Measurements from ENCODE around the gene WFDC1.

The WFDC1 gene

DNA sequence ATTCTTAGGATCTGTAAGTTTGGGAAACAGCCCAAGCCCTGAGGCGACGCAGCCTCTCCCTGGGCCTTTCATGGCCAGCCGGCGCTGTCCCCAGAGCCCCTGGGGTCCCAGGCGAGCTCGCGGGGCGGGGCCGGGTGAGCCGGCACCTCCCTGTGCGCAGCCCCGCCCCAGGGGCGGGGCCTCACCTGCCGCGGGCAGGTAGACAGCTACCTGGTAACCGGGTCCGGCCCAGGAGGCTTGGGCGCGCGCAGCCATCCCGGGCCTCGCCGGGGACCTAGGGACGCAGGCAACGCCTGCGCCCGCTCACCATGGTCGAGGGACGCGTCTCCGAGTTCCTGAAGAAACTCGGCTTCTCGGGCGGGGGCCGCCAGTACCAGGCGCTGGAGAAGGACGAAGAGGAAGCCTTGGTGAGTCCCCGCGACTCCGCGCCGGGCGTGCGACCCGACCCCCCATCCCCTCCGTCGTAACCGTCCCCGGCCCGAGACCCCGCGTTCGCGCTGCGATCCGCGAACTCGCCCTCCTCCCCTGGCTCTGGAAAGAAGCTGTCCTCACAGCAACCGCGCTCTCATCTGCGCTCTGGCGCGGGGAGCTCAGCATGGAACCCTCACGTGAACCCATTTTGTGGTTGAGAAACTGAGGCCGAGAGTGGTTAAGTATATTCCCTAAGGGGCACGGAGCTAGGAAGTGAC lies 73.8 kb downstream of the WFDC1 start, which contains the start of gene ATP2C2:
ATP2C2 (plus strand) TSS at position 231 of the 689 bp plus-strand sequence; CDS start at position 309, 78 bp downstream.
- DNase-seq (ENCODE audit: insufficient read length, low spot score) (no peak), FAIRE-seq (no peak)
- TF ChIP-seq, protein P1, sequence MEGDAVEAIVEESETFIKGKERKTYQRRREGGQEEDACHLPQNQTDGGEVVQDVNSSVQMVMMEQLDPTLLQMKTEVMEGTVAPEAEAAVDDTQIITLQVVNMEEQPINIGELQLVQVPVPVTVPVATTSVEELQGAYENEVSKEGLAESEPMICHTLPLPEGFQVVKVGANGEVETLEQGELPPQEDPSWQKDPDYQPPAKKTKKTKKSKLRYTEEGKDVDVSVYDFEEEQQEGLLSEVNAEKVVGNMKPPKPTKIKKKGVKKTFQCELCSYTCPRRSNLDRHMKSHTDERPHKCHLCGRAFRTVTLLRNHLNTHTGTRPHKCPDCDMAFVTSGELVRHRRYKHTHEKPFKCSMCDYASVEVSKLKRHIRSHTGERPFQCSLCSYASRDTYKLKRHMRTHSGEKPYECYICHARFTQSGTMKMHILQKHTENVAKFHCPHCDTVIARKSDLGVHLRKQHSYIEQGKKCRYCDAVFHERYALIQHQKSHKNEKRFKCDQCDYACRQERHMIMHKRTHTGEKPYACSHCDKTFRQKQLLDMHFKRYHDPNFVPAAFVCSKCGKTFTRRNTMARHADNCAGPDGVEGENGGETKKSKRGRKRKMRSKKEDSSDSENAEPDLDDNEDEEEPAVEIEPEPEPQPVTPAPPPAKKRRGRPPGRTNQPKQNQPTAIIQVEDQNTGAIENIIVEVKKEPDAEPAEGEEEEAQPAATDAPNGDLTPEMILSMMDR (IDR thresholded peaks at IDR 0.05; ENCODE audit: insufficient read depth, missing control alignments), result no peak

DNA sequence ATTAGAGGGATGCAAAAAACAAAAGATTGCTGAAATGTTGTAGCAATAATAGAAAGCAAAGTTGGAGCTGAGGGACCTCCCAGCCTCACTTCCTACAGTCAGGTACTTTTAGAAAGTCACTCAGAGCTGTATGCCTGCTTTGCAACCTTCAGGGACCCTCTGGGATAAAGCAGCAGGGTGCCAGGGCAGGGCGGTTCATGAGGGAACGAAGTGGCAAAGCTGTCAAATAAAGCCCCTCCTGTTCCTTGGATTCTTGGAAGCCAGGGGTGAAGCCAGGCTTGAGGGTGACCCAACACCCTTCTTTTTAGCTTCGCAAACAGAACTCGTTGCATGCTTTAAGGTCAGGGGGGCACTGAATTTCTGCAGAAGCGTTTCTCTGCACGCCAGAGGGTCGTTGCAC lies 74.4 kb downstream of the WFDC1 start:
- FAIRE-seq (no peak), DNase-seq (ENCODE audit: insufficient read length, low spot score) (no peak)
- TF ChIP-seq, protein P1 (IDR thresholded peaks at IDR 0.05; ENCODE audit: insufficient read depth, missing control alignments), result no peak

DNA sequence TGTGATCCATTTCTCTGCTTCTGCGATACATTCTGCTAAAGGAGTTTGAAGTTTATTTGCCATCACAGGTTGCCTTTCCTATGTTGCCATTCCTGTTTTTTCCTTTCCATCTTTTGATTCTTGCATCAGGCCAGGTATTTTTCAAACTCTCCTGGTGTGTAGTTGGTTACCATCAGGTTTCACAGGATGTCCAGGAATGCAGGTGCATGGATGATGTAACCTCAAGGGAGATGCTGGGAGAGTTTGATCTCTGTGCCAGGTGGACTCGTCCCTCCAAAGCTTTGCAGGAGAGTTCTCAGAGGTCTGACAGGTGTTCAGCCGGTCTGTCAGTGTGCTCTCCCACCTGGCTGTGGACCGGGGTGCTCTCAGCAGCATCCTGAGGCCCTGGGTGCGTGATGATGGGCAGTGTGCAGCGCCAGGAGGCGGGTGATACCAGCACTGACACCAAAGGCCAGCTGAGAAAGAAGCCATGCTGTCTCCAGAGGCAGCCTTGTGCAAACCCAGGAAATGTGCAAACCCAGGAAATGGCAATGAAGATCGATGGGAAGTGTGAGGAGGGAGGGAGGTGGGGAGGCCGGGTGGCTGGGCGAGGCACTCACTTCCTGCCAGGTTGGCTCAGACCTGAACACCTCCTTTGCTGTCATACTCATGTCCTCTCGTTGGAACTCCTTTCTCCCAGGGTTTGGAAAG lies 75.4 kb downstream of the WFDC1 start:
- no peak for FAIRE-seq
- TF ChIP-seq, protein P1 (IDR thresholded peaks at IDR 0.05; ENCODE audit: insufficient read depth, missing control alignments), result no peak
- no peak for DNase-seq (ENCODE audit: insufficient read length, low spot score)

DNA sequence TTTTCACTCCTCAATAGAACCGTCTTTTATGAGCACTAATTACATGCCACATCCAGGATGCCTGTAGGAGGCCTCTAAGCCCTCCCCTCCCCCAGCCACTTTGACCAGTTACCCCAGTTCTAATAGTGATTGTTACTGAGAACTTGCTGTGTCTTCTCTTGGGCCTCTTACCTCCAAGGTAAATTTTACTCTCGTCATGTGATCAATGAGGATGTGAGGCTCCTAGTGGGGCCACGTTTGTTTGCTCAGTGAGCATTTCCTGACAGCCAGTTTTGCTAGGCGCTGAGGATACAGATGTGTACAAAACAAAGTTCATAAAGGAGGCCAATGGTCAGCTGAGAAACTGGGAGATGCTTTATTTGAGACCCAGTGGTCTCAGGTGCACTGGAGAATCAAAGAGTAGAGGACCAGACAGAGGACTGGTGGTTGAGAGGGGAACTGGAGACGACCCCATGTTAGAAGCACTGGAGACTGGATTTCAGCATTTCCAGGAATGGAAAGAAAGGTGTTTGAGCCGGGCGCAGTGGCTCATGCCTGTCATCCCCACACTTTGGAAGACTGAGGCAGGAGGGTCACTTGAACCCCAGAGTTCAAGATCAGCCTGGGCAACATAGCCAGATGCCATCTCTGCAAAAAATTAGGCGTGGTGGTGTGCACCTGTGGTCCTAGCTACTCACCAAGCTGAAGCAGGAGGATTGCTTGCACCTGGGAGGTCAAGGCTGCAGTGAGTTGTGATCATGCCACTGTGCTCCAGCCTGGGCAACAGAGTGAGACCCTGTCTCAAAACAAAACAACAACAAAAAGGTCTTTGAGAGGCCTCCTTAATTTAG lies 76.3 kb downstream of the WFDC1 start:
- DNase-seq (ENCODE audit: insufficient read length, low spot score) (no peak), FAIRE-seq (no peak)
- TF ChIP-seq, protein P1 (IDR thresholded peaks at IDR 0.05; ENCODE audit: insufficient read depth, missing control alignments), result no peak

DNA sequence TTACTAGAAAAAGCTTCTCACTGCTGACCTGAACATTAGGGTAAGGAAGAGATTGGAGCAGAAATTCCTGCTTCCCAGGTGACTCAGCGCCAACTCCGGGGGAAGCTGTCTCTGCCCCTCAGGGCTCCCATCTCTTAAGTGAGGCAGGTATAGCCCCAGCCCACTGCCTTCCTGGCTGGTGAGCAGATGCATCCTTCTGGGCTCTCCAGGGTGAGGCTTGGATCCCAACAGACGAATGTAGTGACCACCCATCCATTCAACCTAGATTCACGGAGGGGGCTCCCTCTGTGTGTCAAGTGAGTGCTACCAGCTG lies 76.8 kb downstream of the WFDC1 start:
- no peak for FAIRE-seq
- TF ChIP-seq, protein P1 (IDR thresholded peaks at IDR 0.05; ENCODE audit: insufficient read depth, missing control alignments), result no peak
- no peak for DNase-seq (ENCODE audit: insufficient read length, low spot score)

DNA sequence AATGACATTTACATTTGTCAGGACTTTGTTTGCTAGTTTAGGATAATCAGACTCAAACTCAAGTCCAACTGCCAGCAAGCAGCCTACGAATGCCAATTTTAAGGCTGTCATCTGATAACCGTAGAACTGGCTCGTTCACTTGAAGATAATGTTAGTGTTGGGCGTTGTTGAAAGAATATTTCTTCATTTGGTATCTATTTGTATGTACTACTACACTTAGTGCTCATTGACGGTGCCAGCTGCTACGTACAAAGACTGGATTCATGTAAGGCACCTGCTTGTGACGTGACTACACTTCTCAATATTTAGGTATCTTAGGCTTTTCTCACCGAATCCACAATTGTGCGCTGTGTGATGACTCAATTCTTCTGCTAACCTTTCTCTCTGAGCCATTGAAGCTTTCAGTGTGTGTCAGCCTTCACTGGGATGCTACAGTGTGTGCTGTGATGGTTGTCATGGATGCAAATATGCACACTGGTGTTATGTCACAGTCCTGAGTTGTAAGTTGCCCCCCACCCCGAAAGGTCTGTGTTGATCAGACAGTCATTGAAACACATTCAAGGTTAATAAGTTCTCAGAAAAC lies 79.3 kb downstream of the WFDC1 start:
- DNase-seq (ENCODE audit: insufficient read length, low spot score) (no peak), FAIRE-seq (no peak)
- TF ChIP-seq, protein P1 (IDR thresholded peaks at IDR 0.05; ENCODE audit: insufficient read depth, missing control alignments), result no peak

Data from D721Med (cell line).